Myocyte (in vitro differentiated cells): ENCODE results near the gene MAPRE3. TPM values are rescaled to one million over a fixed set of nuclear protein-coding genes. Genes with fewer than 3 reads are reported as not detected.
A peak's percentile ranks its signal among the peaks of the same experiment; 100 is the strongest.

ENCODE experiments used
- DNase-seq: peaks from one replicate; pipeline ENCODE4 v3.0.0-alpha.2; 2012; ENCODE audit warnings: low read depth
- total RNA-seq: library from RNA; depleted of rRNA; stranded (reverse); fragments of >200 nt; gene quantifications from 2 replicates; pipeline ENCODE4 v1.2.3, GENCODE V29; 2014

Gene MAPRE3
- total RNA-seq, 1 donor from 2014 or later, result 68.3 TPM

DNA sequence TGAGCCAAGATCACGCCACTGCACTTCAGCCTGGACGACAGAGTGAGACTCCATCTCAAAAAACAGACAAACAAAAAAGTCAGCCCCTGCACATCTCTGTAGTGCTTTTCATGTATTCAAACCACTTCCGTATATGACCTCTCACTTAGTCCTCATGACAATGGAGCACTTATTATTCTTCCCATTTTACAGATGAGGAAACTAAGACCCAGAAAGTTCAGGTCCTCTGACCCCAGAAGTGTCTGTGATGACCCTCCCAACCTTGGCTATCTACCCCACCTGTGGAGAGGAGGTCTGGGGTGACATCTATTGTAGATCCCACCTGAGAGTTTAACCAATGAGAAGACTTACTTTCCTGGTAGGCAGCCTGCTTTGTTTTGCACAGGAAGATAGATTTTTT lies 21.6 kb upstream of the MAPRE3 start:
- DNase-seq, result no peak

DNA sequence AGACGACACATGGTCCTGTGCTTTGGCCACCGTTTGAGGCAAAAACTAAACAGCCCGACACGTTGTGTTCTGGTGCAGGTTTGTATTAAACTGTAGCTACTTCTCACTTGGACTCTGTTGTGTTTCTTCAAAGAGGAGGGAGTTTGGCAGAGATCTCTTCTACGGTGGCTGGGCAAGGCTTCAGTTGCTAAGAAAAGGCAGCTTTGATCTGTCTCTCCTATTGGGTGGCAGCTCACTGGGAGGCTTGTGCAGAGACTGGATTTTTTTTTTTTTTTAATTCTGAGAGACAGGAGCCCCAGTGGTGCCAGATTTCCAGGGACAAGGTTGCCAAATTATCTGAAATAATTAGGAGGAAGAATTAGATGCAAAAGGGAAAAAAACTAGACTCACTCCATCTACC lies 20.2 kb upstream of the MAPRE3 start:
- DNase-seq, result no peak

DNA sequence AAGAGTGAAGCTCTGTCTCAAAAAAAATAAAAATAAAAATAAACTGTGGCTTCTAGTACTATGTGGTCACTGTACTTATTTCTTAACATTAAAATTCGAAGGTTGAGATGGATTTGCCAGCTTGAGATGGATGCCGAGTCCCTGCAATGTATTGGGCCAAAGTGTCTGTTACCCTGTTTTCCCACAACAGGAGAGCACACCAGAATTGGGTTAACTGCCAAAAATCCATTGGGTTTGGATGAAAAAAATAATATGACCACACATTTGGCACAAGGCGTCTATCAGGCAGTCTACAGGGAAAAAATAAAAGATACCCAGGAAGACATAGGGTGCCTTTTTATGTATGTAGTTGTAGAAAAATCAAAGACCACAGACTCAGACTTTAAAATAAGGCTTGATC lies 19.2 kb upstream of the MAPRE3 start:
- no peak for DNase-seq

DNA sequence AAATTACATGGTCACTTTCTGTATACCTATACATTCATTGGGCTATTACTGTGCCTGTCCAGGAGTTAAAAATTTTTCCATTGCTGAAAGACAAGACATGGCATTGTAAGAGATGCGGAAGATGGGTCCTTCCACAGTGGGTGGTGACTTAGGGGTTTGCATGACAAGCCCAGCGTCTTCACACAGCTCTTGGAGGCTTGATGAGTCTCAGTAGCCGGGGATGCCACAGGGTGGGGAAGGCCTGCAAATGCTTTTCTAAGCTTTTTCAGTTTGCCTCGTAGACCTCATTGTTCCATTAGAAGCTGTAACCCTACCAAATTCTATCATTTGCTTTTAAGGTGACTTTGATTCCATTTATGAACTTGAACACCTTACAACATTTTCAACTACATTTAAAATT lies 18.1 kb upstream of the MAPRE3 start:
- DNase-seq, result no peak

DNA sequence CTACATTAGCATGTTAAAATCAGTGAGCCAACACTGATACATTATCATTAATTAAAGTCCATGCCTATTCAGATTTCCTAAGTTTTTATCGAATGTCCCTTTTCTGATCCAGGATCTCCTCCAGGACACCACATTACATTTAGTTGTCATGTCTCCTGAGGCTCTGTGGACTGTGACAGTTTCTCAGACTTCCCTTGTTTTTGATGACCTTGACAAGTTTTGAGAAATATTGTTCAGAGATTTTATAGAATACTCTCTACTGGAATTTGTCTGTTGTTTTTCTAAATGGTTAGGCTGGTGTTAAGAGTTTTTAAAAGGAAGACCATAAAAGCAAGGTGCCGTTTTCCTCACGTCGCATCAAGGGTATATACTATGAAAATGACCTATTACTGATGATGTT lies 16.3 kb upstream of the MAPRE3 start:
- DNase-seq, result no peak

DNA sequence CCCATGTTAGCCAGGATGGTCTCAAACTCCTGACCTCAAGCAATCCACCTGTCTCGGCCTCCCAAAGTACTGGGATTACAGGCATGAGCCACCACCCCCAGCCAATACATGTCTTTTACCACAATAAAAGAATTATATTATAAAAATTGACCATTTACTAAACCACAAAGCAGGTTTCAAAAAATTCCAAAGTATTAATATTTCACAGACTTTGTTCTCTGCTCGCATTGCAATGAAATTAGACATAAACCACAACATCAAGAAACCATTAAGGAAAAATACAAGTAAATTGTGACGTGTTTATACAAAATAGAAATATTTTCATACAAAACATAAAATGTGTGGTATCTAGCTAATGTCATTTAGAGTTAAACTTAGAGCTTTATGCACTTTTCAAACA lies 13.4 kb upstream of the MAPRE3 start:
- DNase-seq, result no peak

DNA sequence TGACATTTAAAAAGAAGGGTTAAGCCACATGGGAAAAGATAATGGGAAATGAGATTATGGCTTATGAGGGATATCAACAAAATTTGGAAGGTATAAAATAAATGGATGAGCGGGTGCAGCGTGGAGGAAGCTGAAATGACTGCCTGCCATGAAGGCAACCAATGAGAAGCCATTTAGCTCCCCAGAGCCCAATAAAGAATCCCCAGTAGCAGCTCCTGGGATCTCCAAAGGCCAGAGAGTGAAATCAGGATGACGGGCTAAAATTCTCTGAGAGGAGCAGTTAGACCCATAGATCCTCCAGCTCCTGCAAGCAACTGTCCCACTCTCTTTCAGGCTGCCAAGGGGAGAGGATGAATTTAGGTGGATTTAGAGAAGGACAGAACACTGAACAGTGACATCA lies 12.9 kb upstream of the MAPRE3 start:
- DNase-seq, result no peak

DNA sequence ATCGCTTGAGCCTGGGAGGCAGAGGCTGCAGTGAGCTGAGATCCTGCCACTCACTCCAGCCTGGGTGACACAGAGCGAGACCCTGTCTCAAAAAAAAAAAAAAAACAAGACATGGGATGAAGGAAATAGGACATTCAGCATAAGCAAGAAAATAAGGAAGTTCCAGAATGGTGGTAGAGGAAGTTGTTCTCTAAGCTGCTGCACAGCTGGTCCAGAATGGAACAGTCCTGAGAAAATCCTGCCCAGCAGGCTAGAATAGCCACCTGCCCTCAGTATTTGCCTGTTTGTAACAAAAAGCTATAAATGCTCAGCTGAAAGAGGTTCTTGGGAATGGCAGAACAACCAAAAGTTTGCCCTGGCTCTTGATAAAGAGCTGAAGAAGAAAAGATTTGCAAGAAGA lies 11.1 kb upstream of the MAPRE3 start:
- DNase-seq, result no peak

DNA sequence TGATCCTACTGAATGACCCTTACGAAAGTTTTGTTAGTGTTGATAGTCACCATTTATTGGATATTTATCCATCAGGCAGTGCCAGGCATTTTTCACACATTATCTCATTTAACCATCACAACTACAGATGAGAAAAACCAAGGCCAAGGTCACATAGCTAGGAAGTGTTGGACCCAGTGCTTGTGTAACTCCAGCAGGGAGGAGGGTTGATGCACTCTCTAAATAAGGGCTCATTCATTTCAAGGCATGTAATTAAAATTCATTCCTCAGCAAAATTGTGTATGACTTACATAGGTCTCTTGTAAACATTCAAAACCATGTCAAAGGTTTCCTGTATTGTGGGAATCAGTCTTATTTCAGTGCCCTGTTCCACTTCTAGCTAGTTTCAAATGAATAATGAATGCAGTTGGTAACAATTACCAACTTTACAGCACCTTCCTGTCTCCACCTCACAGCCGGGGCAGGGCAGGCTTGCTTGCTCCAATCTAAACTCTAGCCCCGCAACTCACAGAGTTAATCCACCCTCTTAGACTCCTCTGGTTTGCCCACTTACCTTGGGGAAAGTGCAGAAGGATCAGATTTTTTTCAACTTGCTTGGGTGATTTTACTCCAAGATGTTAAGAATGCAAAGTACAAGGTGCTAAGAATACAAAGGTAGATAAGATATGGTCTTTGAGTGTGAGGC lies 5.8 kb upstream of the MAPRE3 start:
- no peak for DNase-seq

DNA sequence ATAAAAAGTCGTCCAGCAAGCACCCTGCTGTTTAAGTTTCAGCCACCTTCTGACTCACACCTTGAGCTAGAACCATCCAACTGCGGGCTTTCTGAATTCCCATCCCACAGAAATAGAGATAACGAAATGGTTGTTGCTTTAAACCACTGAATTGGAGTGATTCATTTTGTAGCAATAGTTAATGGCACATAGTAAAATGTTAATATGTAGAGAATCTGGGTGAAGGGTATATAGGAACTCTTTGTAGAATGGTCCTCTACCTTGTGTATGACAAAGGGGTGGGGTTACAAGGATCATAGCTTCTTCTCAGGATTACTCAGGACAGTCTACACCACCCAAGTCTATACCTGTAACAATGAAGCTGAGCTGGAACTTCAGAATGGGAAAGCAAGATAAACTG lies 2.4 kb upstream of the MAPRE3 start:
- no peak for DNase-seq

DNA sequence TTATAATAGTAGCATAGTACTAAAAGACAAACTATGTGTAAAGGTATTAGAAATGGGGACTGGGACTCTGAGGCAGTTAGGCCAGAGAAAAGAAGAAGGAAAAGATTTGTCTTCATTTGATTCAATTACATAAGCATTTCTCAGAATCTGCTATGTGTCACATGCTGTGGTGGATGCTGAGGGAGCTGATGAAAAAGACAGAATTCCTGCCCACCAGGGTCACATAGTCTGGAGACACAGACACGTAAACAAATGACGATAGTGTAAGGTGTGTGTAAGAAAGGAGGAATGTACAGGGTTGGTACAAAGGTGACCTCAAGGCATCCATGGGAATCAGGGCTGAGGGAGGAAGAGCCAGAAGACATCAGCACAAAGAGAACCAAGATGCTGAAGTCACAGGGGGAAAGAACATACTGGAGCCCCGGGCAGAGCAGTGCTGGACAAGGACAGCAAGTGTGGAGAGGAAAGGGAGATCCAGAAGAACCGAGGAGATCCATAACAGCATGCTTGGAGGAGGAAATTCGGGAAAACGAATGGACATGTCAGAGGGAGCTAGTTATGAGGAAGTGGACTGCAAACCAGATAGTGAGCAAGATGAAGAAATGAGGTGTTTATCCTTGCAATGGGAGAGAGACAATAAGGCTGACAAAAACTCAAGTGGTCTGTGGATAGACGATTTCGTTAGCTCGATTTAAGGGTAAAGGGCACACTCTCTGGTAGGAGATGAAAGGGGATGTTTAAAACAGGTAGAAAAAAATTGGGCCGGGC lies 1.2 kb upstream of the MAPRE3 start:
- no peak for DNase-seq

DNA sequence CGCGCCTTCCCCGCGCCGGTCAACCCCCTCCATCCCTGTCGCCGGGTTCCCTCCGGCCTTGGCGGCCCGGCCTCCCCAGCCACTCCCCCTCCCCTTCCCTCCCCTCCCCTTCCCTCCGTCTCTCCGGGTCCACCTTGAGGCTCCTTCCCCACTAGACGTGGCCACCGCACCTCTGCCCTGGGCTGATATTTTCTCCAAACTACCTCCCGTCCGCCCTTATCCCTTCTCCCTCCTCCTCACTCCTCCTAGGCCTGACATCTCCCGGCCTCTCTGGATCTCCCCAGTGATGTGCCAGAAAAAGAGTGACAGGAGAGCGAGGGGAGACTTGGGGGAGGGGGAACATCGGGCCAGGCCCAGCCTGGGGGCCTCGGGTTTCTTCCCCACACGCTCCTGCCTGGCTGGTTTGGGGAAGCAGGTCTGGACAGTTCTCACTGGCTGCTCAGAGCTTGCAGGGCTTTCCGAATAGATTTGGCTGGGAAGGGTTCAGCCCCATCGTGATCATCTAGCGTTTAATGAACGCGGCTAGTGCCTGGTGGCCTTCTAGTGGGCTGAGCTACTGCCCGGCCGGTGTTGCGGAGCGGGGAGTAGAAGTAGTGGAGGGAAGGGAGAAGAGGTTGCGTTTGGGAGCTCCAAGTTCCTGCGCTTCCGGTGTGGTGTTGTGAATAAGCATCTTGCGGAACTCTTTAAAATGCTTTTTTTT lies 641 bp downstream of the MAPRE3 start:
- peak; percentile 38 for DNase-seq

DNA sequence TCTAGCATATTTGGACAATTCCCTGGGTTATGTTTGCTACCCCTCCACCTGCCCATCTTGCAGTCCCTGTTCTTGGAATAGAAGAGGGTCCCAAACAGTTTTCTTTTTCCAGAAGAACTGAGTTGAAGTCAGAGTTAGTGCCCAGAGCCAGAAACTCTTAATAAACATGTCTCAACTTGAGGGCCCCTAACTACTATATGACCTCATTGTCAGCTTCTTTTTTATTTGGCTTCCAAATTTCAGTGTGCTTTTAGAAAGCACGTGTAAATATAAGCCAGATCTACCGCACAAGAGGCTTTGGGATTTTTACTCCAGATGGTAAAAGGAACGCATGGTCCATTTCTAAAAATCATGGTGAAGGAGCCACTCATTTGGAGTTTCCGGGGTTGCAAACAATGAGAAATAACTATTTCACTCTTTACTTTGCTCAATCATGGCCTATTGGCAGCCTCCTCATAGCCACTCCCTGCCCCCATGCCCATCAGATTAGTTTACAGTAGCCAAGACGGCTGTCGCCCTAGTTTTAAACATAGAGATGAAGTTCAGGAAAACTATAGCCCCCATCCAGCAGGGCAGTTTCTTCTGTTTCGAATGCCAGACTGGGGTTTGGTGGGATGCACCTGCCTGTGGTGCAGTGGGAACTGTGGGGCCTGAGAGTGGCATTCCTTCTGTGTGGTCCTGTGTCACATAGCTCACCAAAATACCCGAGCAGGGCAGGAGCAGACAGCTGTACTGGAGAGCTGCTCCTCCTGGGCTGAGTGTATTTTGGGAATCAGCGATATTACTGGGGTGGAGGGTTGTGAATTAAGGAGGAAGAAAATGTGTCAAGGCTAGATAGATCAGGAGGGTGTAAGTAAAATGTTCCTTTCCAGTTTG lies 1.7 kb downstream of the MAPRE3 start:
- peak; percentile 97 for DNase-seq

DNA sequence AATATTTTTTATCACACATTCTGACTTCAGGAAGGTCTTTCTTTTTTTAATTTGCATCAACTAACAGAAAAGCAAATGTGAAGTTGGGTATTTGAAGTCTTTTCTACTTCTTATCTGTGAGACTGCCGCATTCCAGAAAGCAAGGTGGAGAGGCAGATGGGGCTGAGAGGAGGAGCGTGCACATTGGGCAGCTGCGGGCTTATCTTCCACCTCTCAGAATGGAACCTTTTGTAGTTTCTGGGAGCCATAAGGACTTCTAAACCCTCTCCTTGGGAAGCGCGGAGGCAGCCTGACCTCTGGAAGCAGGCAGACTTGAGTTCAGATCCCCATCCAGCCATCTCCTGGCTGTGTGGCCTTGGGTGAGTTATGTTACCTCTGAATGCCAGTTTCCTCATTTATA lies 3.9 kb downstream of the MAPRE3 start:
- DNase-seq, result no peak

DNA sequence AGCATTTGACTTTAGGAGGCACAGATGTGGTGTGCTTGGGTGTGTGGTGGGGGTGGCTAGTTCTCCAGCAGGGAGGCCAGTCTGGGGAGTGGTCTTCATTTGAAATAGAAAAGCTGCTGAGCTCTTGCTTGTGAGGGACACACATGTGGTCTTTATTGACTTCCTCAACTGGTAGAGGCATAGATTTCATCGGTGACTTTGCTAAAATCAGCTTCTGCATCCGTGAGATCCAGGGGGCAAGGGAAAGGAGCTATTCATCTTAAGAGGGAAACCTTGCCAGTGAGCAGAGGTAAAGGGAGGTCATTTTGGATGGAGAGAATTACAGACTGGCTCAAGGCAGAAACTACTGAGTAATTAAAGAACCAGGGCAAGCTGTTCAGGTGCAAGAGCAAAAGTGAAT lies 4.7 kb downstream of the MAPRE3 start:
- DNase-seq, result no peak

DNA sequence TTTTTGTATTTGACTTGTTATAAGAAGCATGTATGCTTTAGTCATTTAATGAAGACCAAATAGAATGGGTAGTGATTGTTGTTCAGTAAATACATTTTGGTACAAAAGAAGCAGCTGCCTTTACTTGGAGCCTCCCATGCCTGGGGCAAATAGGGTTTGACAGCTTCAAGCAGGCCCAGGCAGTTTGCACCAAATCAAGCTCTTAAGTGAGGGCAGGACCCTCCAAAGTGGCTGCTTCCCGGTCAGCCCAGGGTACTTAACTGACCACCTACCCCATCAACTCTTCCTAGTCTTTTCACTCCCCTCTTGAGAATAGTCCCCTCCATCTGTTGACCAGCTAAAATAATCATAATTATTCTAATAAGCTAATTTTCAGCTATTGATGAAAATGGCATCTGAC lies 5.2 kb downstream of the MAPRE3 start:
- DNase-seq, result no peak

DNA sequence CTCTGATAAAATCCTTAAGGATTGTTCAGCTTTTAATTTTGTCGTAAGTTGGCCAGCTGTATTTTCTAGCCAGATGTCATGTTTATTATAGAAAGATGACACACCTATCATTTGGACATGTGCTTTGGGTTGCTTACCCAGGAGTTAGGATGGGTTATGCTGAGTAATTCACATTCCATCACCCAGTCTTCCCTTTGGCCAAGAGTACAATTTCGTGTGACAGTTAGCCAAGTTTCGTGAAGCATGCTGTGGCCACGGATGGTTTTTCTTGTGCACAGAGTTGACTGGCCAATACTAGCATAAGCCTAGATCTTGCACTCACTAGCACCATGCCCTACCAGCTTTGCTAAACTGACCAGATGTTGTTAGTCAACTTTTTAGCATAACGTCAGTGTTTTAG lies 5.8 kb downstream of the MAPRE3 start:
- DNase-seq, result peak; percentile 93

DNA sequence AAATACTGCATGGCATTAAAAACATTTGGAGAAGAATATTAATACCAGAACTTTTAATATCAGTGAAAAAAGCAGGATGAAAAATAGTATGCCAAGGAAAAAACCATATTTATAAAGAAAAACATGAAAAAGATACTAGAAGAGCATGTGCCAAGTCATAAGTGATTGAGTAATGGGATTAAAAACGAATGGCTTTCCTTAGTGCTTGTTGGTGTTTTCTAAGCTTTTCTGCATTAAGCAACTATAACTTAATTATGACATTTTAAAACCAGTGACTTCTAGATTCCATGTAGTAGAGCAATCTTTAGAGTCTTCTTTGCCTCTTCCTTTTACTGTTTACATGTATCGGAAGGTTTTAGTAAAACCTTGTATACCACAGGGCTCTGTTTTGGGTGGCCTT lies 6.6 kb downstream of the MAPRE3 start:
- no peak for DNase-seq

DNA sequence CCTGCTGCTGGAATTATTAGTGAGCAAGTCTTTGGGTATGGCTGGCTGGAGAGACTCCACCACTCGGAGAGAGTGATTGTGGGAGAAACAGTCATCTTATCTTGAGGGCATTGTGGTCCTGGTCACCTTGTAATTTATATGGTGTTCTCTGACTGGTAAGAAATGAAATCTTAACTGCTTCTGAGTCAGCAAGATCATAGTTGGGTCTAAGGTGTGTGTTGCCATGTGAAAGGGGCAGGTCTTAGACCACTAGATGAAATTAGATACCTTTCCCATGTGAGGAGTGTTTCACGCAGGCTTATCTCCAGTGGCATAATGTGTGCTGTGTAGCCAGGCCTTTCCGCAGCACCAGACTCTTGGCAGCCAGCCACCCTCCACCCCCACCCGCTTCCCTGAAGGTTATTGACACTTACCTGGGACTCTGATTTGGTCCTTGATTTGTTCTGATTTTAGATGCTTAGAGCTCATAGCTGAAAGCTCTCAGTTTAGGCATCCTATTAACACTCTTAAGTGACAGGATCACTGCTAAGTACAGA lies 7.7 kb downstream of the MAPRE3 start:
- peak; percentile 60 for DNase-seq

DNA sequence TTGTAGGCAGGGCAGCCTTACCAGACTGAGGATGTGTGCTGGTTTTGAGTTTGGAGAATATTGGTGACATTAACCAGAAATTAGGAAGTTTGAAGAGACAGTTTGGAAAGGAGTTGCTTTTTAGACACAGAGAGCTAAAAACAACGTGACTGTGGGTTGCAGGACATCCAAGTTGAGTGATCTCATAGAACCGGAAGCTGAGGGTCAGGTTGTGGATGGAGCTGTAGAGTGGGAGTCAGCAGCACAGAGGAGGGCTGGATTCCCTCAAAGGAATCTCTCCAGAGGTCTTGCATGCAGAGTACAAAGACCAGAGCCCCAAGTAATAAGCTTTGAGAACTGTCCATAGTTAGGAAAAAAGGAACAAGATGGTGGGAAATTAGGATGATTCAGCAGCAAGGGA lies 9.3 kb downstream of the MAPRE3 start:
- peak; percentile 32 for DNase-seq

DNA sequence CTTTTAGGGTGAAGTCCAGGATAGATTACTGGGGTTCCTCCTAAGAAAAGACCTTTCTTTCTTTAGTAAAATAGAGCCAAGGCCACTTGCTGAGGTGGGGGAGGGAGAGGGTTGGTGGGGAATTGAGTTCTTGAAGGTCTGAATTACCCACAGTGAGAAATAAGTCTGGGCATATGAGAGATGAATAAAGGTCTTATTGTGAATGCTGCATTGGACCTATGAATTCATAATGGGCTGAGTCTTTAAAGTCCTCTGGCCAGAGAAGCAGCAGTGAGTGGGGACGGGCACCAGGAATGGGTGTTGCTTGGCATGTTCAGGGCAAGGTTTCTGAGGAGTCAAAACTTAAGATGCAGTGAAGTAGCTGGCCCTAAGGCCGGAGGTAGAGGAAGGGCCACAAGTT lies 10.5 kb downstream of the MAPRE3 start:
- no peak for DNase-seq
